CD14-positive monocyte (primary cell): ENCODE data around the gene CGN. TPM values are rescaled to one million over a fixed set of nuclear protein-coding genes. Genes with fewer than 3 reads are reported as not detected.
A peak's percentile ranks its signal among the peaks of the same experiment; 100 is the strongest.

Source experiments
- DNase-seq, 3 donors: peaks; one replicate each; pipeline ENCODE4 v3.0.0-alpha.2; 2011 to 2022
- H2AFZ ChIP-seq: 2 replicates; pipeline ENCODE4 v1.6.0; 2012; ENCODE audit warnings: mild to moderate bottlenecking, low read depth, low read length, inconsistent platforms; ENCODE audit not compliant: insufficient read depth, poor library complexity, severe bottlenecking
- H3K27ac ChIP-seq, 2 donors: 1 replicate in 1 of 2; 2 replicates in 1 of 2; pipeline ENCODE4 v1.5.1; 2012 to 2013; ENCODE audit warnings: low read length in 2 of 2, control low read depth in 1 of 2, inconsistent platforms in 1 of 2, low read depth in 1 of 2, mild to moderate bottlenecking in 1 of 2
- H3K27me3 ChIP-seq, 2 donors: one replicate each; pipeline versions ENCODE4 v1.6.0 to v1.6.1; 2011 to 2013; ENCODE audit warnings: low read length in 2 of 2; ENCODE audit not compliant: control insufficient read depth in 2 of 2, insufficient read depth in 2 of 2
- H3K36me3 ChIP-seq, 2 donors: replicated peaks in 1 of 2; 1 replicate in 1 of 2; 2 replicates in 1 of 2; pipeline versions ENCODE4 v1.5.1 to v1.6.1; 2012 to 2013; ENCODE audit warnings: low read length in 2 of 2, control low read depth in 1 of 2, inconsistent platforms in 1 of 2, mild to moderate bottlenecking in 1 of 2; ENCODE audit not compliant: insufficient read depth in 2 of 2, control insufficient read depth in 1 of 2
- H3K4me1 ChIP-seq, 2 donors: 1 replicate in 1 of 2; 2 replicates in 1 of 2; pipeline versions ENCODE4 v1.5.1 to v1.6.1; 2012 to 2013; ENCODE audit warnings: low read length in 2 of 2, control low read depth in 1 of 2, inconsistent platforms in 1 of 2, mild to moderate bottlenecking in 1 of 2, moderate library complexity in 1 of 2; ENCODE audit not compliant: insufficient read depth in 2 of 2, control insufficient read depth in 1 of 2
- H3K4me2 ChIP-seq: replicated peaks from 2 replicates; pipeline ENCODE3; 2012; ENCODE audit warnings: low read length, moderate library complexity, mild to moderate bottlenecking; ENCODE audit not compliant: poor library complexity, severe bottlenecking; ENCODE audit errors: extremely low read depth
- H3K4me3 ChIP-seq, 3 experiments: fragments of 200-600 bp in 1 of 3; sonication (generic) in 1 of 3; replicated peaks in 1 of 3; 1 replicate in 2 of 3; 2 replicates in 1 of 3; pipeline ENCODE4 v1.5.1; 2011 to 2013; ENCODE audit warnings: low read length in 3 of 3, mild to moderate bottlenecking in 3 of 3, control low read depth in 2 of 3, low read depth in 2 of 3, inconsistent platforms in 1 of 3, moderate library complexity in 1 of 3
- H3K79me2 ChIP-seq: 2 replicates; pipeline ENCODE4 v1.6.0; 2012; ENCODE audit warnings: mild to moderate bottlenecking, control low read depth, inconsistent platforms, low read length, moderate library complexity; ENCODE audit not compliant: insufficient read depth
- H3K9ac ChIP-seq: 2 replicates; pipeline ENCODE4 v1.6.0; 2017; ENCODE audit warnings: low read length, mild to moderate bottlenecking; ENCODE audit not compliant: insufficient read depth, poor library complexity, severe bottlenecking
- H3K9me3 ChIP-seq, 2 donors: replicated peaks in 1 of 2; 1 replicate in 1 of 2; 2 replicates in 1 of 2; pipeline versions ENCODE4 v1.5.1 to v1.6.1; 2012 to 2013; ENCODE audit warnings: low read length in 2 of 2, control low read depth in 1 of 2; ENCODE audit not compliant: control insufficient read depth in 1 of 2, insufficient read depth in 1 of 2
- H4K20me1 ChIP-seq: 2 replicates; pipeline ENCODE4 v1.6.0; 2012; ENCODE audit warnings: mild to moderate bottlenecking, low read length, control low read depth, moderate library complexity; ENCODE audit not compliant: insufficient read depth
- H3K27ac Mint-ChIP-seq, 7 donors: one replicate each; pipeline ENCODE4 v1.8.0; 2020; ENCODE audit warnings: mild to moderate bottlenecking in 7 of 7, mixed read lengths in 7 of 7, moderate library complexity in 6 of 7, inconsistent platforms in 2 of 7
- H3K27me3 Mint-ChIP-seq, 3 donors: one replicate each; pipeline ENCODE4 v1.8.0; 2021 to 2022; ENCODE audit warnings: low read depth in 3 of 3, mild to moderate bottlenecking in 3 of 3, mixed read lengths in 3 of 3, moderate library complexity in 3 of 3, inconsistent platforms in 1 of 3
- H3K36me3 Mint-ChIP-seq, 2 donors: one replicate each; pipeline ENCODE4 v1.8.0; 2020; ENCODE audit warnings: mixed read lengths in 2 of 2, inconsistent platforms in 1 of 2, mild to moderate bottlenecking in 1 of 2
- H3K4me1 Mint-ChIP-seq: one replicate; pipeline ENCODE4 v1.8.0; 2020; ENCODE audit warnings: mild to moderate bottlenecking, mixed read lengths
- H3K4me3 Mint-ChIP-seq, 2 donors: one replicate each; pipeline ENCODE4 v1.8.0; 2020; ENCODE audit warnings: mild to moderate bottlenecking in 2 of 2, mixed read lengths in 2 of 2, moderate library complexity in 1 of 2
- H3K9me3 Mint-ChIP-seq, 7 donors: one replicate each; pipeline ENCODE4 v1.8.0; 2020 to 2022; ENCODE audit warnings: mixed read lengths in 7 of 7, mild to moderate bottlenecking in 6 of 7, moderate library complexity in 6 of 7, inconsistent platforms in 2 of 7
- WGBS: methylation state at CpG from one replicate; pipeline ENCODE4 v1.1.5; 2013; ENCODE audit warnings: missing lambda C conversion rate; ENCODE audit not compliant: insufficient coverage; 5-methylcytosine and 5-hydroxymethylcytosine counted together
- intact Hi-C, 2 donors: fragments of 100-400 bp; cut with micrococcal nuclease; formaldehyde crosslinking; loops; one replicate each; pipeline versions ENCODE4 v1.15.0 to v1.15.1; 2023
- polyA plus RNA-seq, 3 donors: library from polyadenylated mRNA; depleted of rRNA in 1 of 3; unstranded in 2 of 3; stranded (reverse) in 1 of 3; fragments of 300-500 nt in 2 of 3; fragments of >200 nt in 1 of 3; fragmentation: Illumina TruSeq in 2 of 3; gene quantifications; 1 replicate in 2 of 3; 2 replicates in 1 of 3; pipeline ENCODE4 v1.2.3, GENCODE V29; 2012 to 2021
- TF ChIP-seq, protein P1 (sequence below): fragments of 200-600 bp; IDR thresholded peaks from one replicate; pipeline ENCODE4 v1.8.0; 2022; ENCODE audit warnings: antibody characterized with exemption, mild to moderate bottlenecking

Gene CGN
- polyA plus RNA-seq, 3 donors, result not detected

DNA sequence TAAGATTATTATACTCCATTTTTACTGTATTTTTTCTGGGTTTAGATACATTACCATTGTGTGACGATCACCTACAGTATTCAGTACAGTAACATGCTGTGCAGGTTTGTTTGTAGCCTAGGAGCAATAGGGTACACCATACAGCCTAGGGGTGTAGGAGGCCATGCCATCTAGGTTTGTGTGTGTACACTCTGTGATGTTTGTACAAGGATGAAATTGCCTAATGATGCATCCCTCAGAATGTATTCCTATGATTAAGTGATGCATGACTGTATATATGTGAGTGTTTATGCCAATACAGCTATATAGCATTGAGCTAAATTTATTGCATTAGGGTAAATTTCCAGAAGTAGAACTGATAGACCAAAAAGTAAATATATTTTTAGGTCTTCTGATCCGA lies 52.2 kb downstream of the CGN start:
- Histone ChIP-seq H3K4me3 (no peak overlapping the region), H3K4me2 (no peak overlapping the region), H2AFZ (no peak overlapping the region), H3K9ac (no peak overlapping the region), H3K79me2 (no peaks in the 10 kb centered on the region), H3K9me3 (no peaks in the 10 kb centered on the region), H4K20me1 (no peaks in the 10 kb centered on the region), H3K4me1 (peaks cover 8 to 10% of the 10 kb centered on the region in 2 donors), H3K36me3 (no peaks in the 10 kb centered on the region), H3K27me3 (no peaks in the 10 kb centered on the region), H3K27ac (no peak overlapping the region)
- H3K4me1 Mint-ChIP-seq, result peaks cover 14% of the 10 kb centered on the region
- peaks cover 1 to 4% (median 3%) of the 10 kb centered on the region in 3 donors for H3K27me3 Mint-ChIP-seq
- no peak overlapping the region for H3K27ac Mint-ChIP-seq
- H3K36me3 Mint-ChIP-seq, result peaks cover 3 to 5% of the 10 kb centered on the region in 2 donors
- intact Hi-C loops, result no loop called here
- TF ChIP-seq, protein P1, sequence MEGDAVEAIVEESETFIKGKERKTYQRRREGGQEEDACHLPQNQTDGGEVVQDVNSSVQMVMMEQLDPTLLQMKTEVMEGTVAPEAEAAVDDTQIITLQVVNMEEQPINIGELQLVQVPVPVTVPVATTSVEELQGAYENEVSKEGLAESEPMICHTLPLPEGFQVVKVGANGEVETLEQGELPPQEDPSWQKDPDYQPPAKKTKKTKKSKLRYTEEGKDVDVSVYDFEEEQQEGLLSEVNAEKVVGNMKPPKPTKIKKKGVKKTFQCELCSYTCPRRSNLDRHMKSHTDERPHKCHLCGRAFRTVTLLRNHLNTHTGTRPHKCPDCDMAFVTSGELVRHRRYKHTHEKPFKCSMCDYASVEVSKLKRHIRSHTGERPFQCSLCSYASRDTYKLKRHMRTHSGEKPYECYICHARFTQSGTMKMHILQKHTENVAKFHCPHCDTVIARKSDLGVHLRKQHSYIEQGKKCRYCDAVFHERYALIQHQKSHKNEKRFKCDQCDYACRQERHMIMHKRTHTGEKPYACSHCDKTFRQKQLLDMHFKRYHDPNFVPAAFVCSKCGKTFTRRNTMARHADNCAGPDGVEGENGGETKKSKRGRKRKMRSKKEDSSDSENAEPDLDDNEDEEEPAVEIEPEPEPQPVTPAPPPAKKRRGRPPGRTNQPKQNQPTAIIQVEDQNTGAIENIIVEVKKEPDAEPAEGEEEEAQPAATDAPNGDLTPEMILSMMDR, result no peak
- no peak for DNase-seq
- WGBS, result no CpG with 5 or more reads among the region's 2 CpGs
- no peaks in the 10 kb centered on the region for H3K9me3 Mint-ChIP-seq
- H3K4me3 Mint-ChIP-seq, result no peak overlapping the region

DNA sequence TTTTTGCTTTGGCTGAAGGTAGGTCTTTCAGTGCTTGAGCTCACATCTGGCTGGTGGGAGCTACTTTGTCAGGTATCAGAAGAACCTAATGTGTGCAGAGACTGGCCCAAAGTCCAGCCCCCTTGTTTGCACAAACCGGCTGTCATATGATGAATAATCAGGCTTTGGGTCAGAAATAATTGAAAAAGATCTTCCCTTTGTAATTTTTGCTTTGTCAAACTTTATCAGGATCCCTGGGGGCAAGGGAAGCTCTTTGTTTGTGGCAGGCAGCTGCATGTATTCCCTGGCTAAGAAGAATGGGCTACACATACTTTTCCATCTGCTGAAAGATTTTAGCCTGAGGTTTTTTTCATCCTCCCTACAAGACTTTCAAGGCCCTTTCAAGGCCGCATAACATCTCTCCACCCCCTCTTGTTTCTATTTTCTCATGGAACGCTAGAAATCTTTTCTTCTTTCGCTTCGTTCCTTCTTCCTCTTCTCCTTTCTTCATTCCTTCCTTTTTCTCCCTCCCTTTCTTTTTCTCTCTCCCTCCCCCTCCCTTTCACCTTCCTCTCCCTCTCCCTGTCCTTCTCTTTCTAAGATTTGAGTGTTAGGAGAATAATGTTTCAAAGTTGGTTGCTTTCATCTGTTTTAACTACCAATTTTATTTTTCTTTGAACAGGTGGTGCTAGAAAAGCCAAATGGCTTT lies 54.5 kb downstream of the CGN start:
- TF ChIP-seq, protein P1, result no peak

More for the DNA sequence above, 54.5 kb downstream of the CGN start:
- Histone ChIP-seq H3K36me3 (no peaks in the 10 kb centered on the region), H3K79me2 (no peaks in the 10 kb centered on the region), H2AFZ (no peak overlapping the region), H4K20me1 (no peaks in the 10 kb centered on the region), H3K4me3 (no peak overlapping the region), H3K9ac (no peak overlapping the region), H3K27me3 (no peaks in the 10 kb centered on the region), H3K9me3 (no peaks in the 10 kb centered on the region), H3K4me1 (no peaks in the 10 kb centered on the region), H3K4me2 (no peak overlapping the region), H3K27ac (no peak overlapping the region)
- Mint-ChIP-seq H3K36me3 (peaks cover 3 to 5% of the 10 kb centered on the region in 2 donors), H3K9me3 (no peaks in the 10 kb centered on the region), H3K27ac (peak overlapping the region in 1 of 7 donors; percentile 20), H3K4me1 (peaks cover 7% of the 10 kb centered on the region), H3K4me3 (no peak overlapping the region), H3K27me3 (peaks cover 0 to 4% (median 0%) of the 10 kb centered on the region in 3 donors)
- 33% methylated on average over 4 of the region's 5 CpGs for WGBS
- intact Hi-C loops, result no loop called here
- DNase-seq, result no peak
